ENCODE results near the gene NRG2.

The NRG2 gene

GRCh38 chr5:139926797-139927503, 116.1 kb downstream of the NRG2 start:
- DNase-seq, result no peak

- DNase-seq, result no peak
Measured at GRCh38 chr5:139925650-139926640, 117.2 kb downstream of the NRG2 start.

DNA sequence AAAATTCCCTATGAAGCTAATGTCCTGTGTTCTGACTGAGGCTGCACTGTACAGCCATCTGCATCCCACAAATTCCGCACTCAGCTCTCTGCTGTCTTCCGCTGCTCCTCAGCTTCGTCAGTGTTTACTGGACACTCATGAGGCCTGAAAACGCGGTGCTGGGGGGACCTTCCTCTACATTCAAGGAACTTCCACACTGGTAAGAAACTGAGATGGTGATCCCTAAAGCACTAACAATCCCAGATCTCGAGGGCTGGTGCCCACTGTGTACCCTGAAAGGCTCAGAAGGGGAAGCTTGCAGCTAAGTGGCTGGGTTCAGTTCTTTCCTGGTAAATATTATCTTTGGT, 117.9 kb downstream of the NRG2 start:
- DNase-seq, result no peak

GRCh38 chr5:139924294-139925215, 118.5 kb downstream of the NRG2 start:
- DNase-seq, result no peak

DNA sequence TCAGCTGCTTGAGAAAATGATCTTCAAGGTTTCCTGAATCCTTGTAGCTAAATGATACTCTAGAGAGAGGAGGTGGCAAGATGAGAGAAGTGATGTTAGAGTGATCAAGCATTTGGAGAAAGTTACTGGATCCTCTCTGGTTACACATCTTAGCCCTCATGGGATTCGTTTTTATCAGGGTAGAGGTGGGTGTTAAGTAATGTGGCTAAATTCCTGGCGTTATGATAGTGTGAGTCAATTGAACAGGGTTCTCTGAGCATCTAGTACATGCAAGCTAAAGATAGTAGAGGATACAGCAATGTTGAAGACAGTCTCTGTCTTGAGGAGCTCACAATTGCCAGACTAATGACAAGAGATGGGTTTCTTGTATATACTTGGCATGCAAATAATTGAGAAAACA, 123.8 kb downstream of the NRG2 start:
- DNase-seq, result no peak

GRCh38 chr5:139915834-139916233, 127.3 kb downstream of the NRG2 start:
- DNase-seq, result no peak

DNA sequence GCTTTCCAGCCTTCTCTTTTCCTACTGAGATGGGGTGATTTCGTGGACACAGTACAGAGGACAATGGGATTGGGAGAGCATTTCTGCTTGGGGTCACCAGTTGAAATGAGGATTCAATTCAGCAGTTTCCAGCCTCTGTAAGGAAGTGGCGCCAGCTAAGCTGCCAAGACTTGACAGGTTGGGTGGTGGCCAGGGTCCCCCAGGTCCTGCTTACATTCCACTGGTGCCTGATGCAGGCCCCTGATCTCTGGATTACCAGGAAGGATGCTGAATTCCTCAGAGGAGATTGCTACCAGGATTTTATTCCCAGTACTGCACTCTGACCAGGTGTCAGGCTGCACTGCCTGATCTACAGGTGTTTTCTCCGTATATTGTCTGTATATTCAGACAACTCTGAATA, 127.8 kb downstream of the NRG2 start:
- DNase-seq, result no peak

- no peak for DNase-seq
Measured at GRCh38 chr5:139914218-139914807, 128.8 kb downstream of the NRG2 start.

GRCh38 chr5:139912804-139913203, 130.3 kb downstream of the NRG2 start:
- no peak for DNase-seq

GRCh38 chr5:139912158-139912557, 130.9 kb downstream of the NRG2 start:
- no peak for DNase-seq

- no peak for DNase-seq
Measured at GRCh38 chr5:139911425-139912120, 131.5 kb downstream of the NRG2 start.

DNA sequence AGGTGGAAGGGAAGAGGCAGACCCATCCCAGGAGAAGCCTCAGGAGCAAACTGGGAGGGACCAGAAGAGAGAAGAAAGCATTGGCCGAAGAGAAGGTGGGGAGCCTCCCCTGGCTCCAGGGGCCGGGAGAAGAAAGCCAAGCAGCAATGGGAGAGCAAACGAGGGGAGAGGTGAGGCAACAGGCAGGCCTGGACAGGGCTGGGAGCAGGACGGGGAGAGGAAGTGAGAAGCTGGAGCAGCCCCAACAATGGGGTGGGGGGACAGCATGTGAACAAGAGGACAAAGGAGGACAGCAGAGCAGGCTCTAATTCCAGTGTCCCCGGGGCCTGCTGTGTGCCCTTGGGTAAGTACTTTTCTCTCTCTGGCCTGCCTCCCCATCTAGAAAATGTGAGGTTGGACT, 132.2 kb downstream of the NRG2 start:
- no peak for DNase-seq

DNA sequence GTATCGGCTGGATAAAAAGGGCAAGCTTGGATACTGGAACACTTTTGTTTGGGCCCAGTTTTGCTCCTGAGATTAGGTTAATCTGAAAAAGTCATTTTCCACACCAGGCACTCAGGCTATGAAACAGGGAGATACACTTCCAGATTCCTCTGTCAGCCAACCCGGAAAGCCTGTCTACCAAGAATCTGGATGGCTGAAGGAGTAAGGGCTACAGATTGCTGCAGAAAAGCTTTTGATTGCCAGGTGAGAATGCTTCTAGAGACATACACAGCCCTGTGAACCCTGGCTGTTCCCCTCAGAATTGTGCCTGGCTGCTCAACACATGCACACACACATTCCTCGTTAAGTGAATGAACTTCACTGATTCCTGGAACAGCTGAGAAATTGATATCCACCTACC, 133.1 kb downstream of the NRG2 start:
- no peak for DNase-seq

- no peak for DNase-seq
Measured at GRCh38 chr5:139908749-139909148, 134.3 kb downstream of the NRG2 start.

GRCh38 chr5:139906661-139907060, 136.4 kb downstream of the NRG2 start:
- no peak for DNase-seq

GRCh38 chr5:139904816-139905661, 138.1 kb downstream of the NRG2 start:
- DNase-seq, result no peak

- DNase-seq, result no peak
Measured at GRCh38 chr5:139904566-139904815, 138.6 kb downstream of the NRG2 start.

GRCh38 chr5:139903795-139904565, 139.1 kb downstream of the NRG2 start:
- DNase-seq, result no peak

DNA sequence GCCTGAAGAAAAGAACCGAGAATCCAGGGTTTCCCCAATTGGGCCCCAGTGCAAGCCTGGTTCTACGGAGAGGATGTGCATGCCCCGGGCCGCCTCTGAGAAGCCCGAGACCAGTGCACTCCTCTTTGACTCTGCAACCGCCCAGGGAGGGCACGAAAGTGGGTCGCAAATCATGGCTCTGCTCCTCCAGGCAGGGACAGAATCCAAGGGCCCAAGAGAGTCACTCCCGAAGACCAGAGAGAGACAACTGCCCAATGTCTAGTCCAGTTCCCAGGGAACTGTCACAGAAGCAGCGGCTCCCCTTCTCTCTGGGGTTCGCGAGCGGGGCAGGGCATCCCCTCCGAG, 139.7 kb downstream of the NRG2 start:
- no peak for DNase-seq

- no peak for DNase-seq
Measured at GRCh38 chr5:139901986-139902385, 141.1 kb downstream of the NRG2 start.

GRCh38 chr5:139901251-139901575, 141.9 kb downstream of the NRG2 start:
- no peak for DNase-seq
